A204.1 (cell line): ENCODE results near the gene NOS1.

Experiments
- FAIRE-seq: peaks from 2 replicates; lab custom pipeline; 2012; peaks lifted over from hg19 to GRCh38; lab: Jason Lieb, UNC

The NOS1 gene

DNA sequence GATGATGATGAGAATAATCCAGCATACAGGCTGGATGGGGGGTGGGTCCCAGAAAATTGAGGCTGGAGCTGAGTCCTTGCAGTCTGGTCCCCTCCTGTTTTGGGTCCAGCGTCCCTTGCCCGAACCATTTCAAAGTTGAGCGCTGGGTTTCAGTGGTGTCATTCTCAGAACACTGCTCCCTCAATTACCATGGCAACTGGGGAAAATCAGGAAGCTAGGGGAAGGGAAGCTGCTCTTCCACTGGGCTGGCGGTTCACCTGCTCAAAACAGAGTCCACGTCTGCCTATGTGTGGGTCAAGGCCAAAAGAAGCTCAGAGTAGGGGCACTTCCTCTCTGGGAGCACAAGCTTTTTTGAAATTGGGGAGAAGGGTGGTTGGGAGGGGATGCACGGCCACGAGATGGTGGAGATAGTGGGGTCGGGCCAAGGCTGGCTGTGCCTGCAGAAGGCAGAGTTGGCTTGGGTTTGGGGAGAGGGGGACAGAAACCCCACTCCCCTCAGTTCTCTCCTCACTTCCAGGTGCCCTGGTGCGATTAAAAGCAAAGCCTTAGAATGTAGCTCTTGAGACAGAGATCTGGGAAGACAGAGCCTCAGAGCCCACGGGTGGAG lies 1.7 kb upstream of the NOS1 start:
- FAIRE-seq, result no peak

DNA sequence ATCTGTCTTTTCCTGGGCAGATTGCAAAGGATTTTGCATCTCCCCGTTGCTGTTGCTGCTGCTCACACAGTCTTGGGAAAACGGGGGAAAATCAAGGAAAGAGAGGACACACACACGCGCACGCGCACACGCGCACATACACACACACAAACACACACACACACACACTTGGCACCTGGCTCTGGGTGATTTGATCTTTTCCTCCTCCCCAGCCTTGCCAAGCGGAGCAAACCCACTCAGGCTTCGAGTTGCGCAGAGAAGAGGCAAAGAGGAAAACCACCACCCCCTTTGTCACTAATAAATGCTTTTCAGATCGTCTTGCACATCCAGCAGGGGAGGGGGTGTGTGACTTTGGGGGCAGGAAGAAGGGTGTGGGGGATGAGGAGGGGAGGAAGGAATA lies 965 bp upstream of the NOS1 start:
- FAIRE-seq, result no peak

DNA sequence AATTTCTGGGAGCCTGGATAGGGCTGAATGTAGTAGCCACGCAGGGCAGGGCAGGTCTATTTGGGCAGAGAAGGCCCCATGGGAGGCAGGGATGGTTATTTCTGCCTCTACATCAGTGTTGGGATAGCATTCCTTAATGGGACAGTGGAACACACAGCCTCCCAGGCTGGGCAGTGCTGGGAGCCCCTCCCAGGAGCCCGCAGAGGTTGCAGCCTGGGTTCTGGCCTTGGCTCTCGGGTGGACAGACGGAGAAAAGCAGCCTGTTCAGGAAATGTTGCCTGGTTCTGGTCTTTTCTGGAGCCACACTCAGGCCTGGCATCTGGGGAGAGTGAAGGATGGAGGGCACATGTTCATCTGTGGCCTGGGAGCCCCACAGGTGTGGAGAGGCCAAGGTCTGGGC lies 479 bp upstream of the NOS1 start:
- FAIRE-seq, result no peak

DNA sequence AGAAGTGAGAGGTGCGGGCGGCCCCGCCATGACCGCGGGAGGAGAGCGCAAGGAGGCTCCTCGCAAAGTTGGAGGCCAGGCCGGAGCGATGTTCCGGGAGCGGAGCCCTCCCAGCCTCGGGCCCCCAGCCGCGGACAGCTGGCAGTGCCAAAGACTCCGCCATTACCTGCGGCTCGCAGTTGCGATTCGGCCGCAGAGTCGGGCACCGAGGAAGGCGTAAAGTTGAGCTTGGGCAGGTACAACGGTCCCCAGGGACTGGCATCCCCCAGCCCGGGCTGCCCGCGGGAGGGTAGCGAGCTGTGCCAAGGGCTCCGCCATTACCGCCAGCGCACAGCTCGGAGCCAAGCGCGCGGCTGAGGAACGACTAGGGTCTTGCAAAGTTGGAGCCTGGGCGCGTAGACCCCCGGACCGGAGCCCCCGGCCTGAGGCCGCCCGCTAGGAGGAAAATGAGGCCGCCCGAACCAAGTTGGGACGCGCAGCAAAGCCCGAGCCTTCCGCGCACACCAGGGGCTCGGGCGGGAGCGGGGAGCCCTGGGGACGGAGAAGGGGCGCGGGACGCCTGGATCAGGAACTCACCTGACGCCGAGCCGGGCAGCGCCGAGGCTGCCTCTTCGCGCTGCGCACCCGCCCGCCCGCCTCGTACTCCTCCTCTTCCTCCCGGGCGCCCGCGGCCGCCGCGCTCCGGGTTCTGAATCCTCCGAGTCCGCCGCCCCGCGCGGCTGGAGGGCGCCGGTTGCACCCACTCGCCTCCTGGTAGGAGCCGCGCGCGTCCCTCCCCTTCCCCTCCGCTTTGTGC lies 677 bp downstream of the NOS1 start:
- no peak for FAIRE-seq

DNA sequence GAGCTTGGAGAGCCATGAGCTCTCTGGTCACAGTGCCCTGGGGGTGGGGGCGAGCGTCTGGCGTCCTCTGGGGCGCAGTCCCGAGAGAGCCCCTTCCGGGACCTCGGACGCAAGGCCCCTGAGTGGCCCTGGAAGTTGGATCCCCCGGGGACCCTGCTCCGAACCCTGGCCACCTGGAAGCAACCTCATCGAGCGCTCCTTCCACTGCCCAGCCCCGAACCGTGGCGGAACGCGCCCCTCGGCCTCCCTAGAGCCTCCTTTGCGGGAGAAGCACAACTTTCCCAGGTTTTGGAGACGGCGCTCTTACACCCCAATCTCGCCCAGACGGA lies 1.2 kb downstream of the NOS1 start:
- FAIRE-seq, result no peak

DNA sequence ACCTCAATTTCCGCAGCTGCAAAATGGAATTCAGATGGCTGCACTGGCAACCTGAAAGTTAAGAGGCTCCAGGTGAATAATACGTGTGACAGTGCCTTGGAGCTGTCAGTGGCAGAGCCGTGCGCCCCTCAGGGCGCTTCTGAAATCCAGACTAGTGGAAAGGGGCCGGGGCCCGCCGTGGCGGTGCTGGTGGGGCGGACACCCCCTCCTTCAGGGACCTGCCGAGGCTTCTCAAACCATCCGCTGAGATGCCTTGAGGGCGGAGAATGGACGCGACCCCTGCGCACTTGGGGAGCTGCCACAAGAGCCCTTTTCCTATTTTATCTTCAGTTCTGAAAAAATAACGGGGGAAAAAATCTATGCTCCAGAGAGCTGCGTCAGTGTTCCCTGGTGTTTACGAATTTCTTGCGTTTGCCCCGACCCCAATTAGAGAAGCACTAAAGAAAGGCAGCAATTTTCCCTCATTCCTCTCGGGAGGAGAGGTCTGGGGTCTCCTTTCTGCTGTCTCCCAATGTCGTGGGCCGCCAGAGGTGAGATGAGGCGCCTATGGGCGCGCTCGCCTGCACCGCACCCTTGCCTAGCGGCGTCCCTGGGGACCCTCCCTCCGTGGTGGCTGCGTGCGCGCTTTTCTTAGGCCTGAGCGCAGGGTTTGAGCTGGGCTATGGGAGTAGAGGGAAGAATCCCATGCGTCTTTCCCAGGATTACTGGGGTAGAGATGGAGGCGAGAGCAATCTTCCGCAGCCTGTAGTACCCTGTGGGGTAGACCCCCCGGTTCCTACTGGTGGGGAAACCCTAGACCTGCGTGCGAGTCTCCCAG lies 2.2 kb downstream of the NOS1 start:
- no peak for FAIRE-seq

DNA sequence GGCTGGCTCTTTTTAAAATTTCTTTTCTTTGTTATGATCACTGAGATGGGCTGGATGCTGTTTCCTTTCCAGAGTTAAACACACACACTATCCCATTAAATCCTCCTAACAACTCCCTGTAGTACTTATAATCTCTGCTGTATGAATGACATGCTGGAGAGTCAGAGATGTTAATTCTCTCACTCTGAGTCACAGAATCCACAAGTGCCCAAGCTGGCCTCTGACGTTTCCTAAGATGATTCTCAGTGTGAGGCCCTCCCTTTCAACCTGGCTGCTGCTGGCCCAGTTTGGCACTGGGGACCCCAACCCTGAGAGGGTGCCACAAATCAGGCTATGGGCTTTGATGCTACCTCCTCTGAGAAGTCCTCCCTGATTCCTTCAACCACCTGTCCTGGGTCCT lies 5.4 kb downstream of the NOS1 start:
- FAIRE-seq, result no peak

DNA sequence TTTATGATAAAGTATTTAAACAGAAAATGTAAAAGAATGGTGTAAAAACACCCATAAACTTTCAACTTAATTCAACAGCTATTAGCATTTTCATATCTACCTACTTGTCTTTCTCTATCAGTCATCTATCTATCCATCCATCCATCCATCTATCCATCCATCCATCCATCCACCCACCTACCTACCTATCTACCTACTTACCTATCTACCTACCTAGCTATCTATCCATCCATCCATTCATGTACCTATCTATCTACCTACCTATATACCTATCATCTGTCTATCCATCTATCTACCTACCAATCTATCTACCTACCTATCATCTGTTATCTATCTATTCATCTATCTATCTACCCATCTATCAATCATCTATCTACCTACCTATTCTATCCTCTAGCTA lies 8.5 kb downstream of the NOS1 start:
- no peak for FAIRE-seq

DNA sequence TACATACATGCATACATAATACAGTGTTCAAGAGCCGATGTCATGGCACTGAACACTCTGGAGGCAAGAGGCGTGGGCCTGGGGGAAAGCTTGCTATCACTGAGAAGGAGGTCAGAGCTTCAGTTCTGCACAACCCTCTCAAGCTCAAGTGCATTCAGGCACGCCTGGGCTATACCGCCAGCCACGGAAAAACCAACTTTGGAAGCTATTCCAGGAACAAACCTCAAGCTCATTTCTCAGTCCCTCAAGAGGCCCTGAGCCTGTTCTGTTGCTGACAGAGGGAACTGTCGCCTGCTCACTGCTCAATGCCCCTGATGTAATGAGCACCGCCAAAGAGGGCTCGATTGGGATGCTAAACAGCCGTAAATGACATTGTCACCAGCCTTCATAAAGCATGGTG lies 9.2 kb downstream of the NOS1 start:
- FAIRE-seq, result no peak

DNA sequence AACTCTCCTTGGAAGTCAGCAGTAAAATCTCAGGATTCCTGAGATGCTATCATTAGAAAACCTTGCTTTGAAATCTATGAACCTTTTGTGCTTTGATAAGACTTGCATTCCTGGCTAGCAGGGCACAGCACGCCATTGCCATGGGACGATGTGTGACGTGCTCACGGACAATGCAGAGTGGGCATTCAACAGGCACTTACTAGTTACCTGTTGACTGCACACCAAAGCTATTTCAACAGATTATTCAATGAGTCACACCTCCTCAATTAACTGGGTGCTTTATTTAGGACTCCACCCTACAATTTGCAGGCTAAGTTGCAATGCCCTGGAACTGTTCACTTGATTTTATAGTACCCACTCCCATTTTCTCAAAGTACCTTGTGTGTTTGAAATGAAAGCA lies 11.3 kb downstream of the NOS1 start:
- FAIRE-seq, result no peak

DNA sequence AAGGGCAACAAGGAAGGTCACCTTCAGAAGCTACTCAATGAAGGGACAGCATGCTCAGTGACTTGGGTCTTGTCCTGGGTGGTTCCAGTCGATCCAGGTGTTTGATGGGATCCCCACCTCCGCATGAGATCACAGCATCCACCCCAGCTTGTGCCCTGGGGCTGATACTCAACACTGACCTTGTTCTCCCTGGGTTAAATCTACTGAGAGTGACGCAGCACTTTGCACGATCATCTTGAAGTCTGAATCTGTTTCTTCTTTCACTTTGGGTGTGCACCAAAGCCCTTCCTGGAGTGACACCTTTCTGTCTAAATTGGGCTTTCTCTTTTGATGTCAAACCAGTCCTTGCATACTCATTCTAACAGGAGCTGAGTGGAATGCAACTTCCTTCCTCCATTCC lies 13.8 kb downstream of the NOS1 start:
- FAIRE-seq, result no peak

DNA sequence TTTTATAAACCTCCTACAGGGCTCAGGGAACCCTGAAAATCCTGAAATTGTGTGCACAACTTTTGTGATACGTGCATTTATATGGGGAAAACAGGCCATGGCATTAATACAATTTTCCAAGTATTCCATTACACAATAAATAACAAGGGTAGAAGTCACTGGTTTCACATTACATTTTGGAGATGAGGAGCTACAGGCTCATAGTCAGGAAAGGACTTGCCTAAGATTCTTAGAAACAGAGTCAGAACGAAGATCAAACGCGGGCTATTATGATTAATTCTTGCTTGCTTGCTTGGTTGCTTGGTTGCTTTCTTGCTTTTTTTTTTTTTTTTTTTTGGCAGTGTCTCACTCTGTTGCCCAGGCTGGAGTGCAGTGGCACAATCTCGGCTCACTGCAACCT lies 16.7 kb downstream of the NOS1 start:
- FAIRE-seq, result no peak

DNA sequence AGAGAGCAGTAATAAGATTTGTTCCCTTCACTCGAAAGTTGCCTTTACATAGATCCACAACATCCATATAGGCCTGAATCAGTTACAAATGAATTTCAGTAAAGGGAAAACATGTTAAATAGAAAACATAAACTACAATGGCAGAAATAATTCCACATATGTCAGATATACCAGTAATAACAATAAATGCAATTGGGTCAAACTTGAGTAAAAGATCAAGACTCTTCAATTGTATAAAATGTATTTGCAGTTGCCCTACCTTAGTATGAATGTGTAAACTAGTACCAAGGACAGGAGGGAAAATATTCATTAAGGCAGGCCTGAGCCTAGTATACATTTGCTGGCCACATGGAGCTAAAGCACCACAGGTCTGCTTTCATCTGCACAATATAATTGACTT lies 17.6 kb downstream of the NOS1 start:
- no peak for FAIRE-seq

DNA sequence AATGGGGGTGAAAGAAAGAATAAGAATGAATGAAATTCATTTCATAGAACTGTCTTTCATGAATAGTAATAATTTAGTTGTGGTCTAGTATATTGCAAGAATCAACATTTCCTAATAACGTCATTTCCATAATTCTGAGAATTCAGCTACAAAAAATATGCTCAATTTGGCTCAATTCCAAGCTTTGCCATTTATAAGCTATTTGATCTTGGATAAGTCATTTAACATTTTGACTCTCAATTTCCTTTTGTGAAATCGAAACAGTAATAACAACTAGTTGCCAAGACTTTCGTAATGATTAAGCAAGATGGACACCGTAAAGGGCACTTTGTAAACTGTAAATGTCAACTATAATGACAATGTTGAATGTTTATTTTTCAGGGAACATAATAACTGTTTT lies 18.1 kb downstream of the NOS1 start:
- FAIRE-seq, result no peak

DNA sequence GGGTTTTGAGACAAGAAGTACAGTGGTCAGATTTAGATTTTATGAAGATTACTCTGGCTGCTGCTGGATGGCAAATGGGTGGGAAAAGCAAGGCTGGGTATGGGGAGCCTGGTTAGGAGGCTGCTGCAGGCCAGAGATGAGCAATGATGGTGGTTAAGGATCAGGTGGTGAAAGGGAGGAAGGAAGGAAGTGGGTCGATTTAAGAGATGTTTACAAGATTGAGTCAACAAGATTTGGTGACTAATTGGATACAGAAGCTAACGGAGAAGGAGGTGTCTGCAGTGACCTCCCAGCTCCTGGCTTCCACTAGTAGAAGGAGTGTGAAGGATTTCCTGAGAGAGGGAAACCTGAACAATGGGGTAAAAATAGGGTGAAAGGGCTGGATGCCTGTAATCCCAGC lies 18.7 kb downstream of the NOS1 start:
- no peak for FAIRE-seq

DNA sequence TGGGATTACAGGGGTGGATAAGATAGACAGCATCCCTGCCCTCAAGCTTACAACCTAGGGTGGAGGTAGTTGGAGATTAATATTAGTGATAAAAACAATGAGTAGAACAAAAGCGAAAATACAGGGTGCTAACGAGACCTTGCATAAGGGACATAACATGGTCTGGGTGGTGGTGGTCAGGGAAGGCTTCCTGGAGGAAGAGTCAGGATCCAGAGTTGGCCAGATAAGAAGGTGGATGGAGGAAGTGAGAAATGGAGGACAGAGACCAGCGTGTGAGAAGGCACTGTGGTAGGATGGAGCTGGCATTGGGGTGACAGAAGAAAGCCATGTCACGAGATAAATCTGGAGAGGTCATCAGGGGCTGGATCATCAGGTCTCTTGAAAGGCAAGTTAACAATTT lies 19.2 kb downstream of the NOS1 start:
- FAIRE-seq, result no peak

DNA sequence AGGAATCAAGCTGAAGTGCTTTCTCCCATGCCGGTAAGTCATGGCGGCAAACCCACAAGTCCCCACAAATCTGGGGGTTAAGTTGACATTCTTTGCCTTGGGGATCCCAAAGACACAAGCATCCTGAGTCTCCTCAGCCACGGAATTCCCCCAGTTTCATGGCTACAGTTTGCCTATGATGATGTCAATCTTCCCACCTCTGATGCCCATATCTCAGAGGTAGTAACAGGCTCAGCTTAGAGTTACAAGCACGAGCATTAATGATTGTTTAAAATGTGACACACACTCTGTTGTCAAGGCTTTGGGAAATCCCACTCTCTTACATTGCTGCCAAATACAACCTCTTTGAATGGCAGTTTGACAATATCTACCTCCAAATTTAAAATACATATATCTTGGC lies 22.3 kb downstream of the NOS1 start:
- FAIRE-seq, result no peak

DNA sequence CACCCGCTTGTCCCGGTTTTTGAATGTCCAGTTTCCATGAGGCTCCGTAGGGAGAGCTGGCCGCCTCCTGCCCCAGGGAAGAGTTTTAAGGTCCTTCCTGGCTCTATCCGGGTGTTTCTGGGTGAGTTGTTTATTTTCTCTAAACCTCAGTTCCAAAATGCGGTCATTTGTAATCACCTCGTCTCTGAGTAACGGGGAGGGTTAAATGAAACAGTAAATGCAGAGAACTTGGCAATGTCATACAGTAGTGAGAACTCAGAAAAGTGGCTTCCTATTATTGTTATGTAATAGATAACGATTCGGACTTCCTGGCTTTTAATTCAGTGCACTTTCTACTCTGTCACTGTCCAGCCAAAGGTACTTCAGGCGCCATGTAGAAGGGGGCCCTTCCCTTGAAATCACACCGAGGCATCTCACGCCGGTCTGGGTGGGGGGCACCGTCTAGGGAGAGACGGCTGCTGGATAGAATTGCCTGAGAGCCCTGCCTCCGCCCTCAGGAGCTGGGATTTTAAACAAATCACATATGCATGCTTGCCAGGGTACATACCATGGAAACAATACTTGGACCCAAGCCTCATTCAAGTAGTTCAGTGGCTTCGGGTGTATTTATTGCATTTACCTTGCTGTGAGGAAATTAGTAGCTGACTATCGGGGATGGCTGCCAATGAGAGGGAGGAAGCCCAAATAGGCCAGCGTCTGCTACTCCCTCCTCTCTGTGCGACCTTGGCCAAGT lies 26.4 kb downstream of the NOS1 start:
- FAIRE-seq, result no peak

DNA sequence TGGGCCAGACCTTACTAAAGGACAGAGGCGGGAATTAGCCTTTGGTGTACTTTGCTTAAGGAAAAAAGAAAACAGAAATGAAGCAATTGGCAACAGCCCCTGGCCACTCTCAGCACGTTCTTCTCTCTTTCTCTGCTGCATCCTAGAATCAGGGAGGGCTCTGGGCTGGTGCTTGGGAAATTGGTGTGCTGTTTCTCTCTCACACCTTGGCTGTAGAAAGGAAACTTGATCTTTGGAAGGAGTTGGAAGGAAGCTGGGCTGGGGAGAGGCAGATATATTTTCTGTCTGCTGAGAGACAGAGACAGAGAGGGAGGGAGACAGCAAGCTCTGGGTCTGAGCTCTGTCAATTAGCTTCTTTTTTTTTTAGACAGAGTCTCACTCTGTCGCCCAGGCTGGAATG lies 27.4 kb downstream of the NOS1 start:
- FAIRE-seq, result no peak

DNA sequence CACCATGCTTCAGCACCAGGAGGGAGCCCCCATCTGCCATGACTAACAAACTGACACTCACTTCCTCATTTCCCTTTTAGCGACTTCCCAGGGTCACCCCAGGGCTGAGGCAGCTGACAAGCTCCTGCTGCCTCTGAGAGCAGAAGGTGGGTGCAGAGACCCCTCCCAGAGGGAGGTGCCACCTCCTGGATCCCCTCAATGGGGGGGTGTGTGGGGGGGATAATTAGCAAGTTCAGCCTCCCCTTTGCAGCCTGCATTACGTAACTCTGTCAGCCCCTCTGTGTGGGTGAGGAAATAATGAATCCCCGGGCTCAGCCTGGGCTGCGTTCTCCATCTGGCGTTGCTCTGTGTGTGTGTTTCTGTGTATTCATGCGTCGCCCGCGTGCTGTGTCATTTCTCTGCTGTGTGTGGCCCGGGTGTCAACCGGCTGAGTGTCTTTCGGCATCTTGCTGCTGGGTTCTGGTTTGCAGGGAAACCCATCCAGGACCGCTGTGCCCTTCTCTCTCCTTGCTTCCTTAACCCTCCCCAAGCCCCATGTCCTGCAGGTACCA lies 28.0 kb downstream of the NOS1 start:
- FAIRE-seq, result no peak

DNA sequence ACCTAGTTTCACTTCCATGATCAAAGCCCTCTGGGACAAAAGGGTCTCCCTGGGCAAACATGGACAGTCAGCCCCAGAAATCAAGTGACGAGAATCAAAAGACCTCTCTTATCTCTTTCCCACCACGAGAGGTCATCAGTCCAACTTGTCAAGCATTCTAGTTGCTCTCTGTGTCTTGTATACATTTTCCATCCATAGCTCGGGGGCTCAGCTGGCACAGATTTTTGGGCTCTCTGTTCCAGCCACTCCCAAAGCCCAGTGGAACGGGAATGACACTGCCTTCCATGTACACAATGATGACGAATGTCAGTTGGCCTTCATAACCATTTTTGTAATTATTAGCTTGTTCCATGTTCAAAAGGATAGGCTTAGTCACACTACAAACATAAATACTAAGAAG lies 29.7 kb downstream of the NOS1 start:
- no peak for FAIRE-seq

DNA sequence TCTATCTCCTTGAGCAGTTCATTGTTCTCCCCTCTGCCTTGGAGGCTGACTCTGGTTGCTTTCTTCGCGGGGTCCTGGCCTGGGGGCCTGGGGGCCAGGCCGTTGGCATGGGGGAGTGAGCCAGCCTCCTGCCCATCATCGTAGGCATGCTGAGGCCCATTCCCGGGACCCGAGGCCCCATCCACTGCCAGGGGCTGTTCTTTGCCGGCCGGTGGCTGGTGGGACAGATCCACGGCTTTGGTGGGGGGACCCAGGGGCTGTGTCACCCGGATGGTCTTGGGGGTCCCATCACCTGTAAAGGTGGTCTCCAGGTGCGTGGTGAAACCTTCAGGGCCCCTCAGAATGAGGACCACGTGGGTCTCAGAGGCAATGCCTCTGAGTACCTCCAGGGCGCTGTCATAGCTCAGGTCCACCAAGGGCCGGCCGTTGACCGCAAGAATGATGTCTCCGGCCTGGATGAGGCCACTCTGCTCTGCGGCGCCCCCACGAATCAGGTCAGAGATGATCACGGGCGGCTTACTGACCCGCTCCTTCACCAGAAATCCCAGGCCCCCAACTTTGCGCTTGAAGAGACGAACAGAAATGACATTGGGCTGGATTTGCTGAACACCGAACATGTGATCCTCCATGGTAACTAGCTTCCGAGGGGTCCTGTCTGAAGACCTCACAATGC lies 30.8 kb downstream of the NOS1 start:
- FAIRE-seq, result no peak
